Amniotic stem cell (primary cell): Measurements from ENCODE around the gene TARS3.

Source experiments
- DNase-seq: peaks from one replicate; lab custom pipeline; 2025; lab: John Stamatoyannopoulos, UW

TARS3 gene

DNA sequence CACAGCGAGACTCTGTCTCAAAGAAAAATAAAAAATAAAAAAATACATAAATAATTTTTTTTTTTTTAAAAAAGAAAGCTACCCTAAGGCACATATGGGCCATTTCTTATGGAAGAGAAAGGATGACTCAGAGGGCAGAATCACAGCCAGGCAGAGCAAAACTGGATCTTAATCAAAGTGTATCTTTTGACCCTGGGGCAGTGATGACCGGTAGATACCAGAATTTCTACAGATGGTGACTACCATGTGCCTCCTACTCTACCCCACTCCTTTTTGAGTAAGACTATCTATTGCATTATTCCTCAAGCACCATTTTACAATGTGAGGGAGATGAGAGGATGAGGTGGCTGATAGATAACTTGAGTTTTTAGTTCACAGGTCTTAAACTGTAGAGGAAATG is 26.0 kb downstream of the TARS3 start:
- no peak for DNase-seq

GRCh38 chr15:101697488-101697887 is 26.8 kb downstream of the TARS3 start:
- no peak for DNase-seq

GRCh38 chr15:101696829-101697228 is 27.4 kb downstream of the TARS3 start:
- DNase-seq: no peak

DNA sequence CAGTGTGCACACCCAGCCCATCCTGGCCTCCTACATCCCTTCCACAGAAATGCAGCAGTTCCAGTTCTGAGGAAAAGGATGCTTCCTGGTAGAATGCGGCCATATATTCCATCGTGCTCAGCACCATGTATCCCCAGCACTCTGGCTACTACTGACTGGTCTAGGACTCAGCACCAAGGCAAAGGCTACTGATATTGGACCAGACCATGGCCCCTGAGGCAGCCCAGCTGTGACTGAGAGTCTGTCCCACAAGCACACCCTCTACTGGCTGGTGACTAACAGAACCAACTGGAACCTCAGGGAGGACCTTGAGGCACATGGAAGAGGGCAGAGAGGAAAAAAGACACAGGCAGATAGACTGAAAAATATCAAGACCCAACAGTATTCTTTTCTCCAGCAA is 30.0 kb downstream of the TARS3 start:
- DNase-seq: no peak

DNA sequence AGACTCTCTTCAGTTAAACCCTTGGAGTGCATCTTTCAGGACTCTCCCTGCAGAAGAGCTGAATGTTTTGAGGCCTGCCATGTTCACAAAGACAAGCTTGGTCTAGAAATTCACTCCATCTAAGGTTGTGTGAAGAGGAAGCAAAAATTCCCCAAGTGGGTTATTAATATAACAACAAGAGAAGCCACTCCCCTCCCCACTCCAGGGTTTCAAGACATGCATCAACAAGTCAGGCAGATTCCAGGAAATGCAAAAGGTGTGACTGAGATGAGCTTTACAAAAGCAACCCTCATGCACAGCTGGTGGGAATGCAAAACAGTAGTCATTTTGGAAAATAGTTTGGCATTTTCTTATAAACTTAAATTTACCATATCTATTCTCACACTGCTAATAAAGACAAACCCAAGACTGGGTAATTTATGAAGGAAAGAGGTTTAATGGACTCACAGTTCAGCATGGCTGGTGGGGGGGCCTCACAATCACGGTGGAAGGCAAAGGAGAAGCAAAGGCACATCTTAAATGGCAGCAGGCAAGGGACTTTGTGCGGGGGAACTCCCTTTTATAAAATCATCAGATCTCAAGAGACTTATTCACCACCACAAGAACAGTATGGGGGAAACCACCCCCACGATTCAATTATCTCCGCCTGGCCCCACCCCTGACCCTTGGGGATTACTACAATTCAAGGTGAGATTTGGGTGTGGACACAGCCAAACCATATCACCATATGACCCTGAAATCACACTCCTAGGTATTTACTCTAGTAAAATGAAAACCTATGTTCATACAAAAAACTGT is 31.3 kb downstream of the TARS3 start:
- DNase-seq: no peak

DNA sequence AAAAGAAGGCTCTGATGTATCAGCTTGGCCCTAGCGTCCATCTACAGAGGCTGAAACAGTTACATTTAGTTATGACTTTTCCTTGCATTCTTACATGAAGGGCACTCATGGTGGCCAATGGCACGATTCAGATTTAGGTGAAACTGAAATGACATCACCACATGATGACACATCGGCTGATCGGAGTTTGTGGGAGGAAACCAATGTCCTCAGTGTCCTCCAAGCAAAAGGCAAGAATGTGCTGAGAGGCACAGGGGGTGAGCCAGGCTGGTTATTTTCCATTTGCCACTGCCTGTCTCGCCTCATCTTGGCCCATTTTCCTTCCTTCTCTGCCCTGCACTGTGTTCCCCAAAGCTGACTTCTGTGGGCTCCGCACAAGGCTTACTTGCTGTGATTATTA is 34.4 kb downstream of the TARS3 start:
- no peak for DNase-seq

- no peak for DNase-seq
Observed at GRCh38 chr15:101686718-101687117, 37.6 kb downstream of the TARS3 start.

- no peak for DNase-seq
Observed at GRCh38 chr15:101684877-101685276, 39.4 kb downstream of the TARS3 start.

DNA sequence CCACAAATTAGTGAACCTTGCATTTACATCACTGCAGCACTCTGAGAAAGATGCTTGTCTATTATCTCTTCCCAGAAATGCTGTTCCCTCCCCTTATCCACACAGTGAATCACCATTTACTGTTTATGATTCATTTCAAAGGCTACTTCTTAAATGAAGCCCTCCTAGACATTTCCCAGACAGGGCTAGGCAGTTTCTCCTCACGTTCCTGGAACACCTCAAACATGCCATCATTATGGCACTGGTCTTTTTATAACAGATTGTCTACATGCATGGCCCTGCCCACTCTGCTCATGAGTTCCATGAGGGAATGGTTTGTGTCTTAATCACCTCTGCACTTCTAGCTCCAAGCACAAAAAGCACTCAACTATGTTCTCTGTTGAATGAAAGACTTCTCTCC is 39.9 kb downstream of the TARS3 start:
- no peak for DNase-seq

- DNase-seq: no peak
Observed at GRCh38 chr15:101679806-101680205, 44.5 kb downstream of the TARS3 start.

DNA sequence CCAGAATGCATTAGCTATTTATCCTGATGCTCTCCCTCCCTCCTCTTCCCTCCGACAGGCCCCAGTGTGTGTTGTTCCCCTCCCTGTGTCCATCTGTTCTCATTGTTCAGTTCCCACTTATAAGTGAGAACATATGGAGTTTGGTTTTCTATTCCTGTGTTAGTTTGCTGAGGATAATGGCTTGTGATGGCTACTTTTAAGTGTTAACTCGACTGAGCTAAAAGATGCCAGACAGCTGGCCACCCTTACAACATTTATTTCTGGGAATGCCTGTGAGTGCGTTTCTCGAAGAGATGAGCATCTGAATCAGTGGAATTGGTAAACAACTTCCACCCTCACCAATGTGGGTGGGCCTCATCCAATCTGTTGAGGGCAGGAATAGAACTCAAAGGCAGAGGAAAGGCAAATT is 47.3 kb downstream of the TARS3 start:
- no peak for DNase-seq

DNA sequence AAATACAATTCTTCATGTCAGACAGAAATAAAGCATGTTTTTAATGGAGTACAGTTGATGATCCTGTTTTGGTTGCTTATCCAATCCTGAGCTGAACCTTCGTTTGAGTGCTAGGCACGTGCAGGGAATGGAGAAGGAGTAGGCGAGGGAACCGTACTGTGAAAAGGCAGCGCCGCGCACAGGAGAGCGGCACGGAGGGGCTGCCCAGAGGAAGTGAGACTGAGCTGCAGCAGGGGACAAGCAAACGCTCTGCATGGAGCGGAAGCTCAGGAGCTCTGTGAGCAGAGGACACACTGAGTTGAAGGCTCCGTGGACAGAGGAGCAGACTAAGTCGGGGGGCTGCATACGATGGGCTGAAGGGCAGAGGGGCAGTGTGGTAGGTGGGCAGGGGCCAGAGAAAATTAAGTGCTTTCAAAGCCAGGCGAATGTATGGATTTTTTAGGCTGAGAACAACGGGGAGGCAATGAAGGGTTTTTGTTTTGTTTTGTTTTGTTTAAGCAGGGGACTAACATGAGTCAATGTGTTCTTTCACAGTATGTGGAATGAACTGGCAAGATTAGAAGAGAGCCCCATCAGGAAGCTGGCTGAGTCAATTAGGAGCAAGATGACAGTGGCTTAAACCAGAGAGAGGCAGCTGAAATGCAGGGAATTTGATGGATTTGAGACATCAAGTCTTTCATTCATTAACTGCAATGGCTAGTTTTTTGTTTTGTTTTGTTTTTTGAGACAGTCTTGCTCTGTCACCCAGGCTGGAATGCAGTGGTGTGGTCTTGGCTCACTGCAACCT is 48.3 kb downstream of the TARS3 start:
- DNase-seq: no peak

- no peak for DNase-seq
Observed at GRCh38 chr15:101675015-101675414, 49.3 kb downstream of the TARS3 start.

GRCh38 chr15:101672298-101672697 is 52.0 kb downstream of the TARS3 start:
- no peak for DNase-seq

GRCh38 chr15:101669744-101670143 is 54.5 kb downstream of the TARS3 start:
- no peak for DNase-seq

- no peak for DNase-seq
Observed at GRCh38 chr15:101667881-101668280, 56.4 kb downstream of the TARS3 start.

GRCh38 chr15:101664303-101664913 is 59.9 kb downstream of the TARS3 start:
- no peak for DNase-seq

- no peak for DNase-seq
Observed at GRCh38 chr15:101662203-101662602, 62.1 kb downstream of the TARS3 start.

- no peak for DNase-seq
Observed at GRCh38 chr15:101660005-101660404, 64.3 kb downstream of the TARS3 start.

- no peak for DNase-seq
Observed at GRCh38 chr15:101657968-101658784, 66.1 kb downstream of the TARS3 start.

DNA sequence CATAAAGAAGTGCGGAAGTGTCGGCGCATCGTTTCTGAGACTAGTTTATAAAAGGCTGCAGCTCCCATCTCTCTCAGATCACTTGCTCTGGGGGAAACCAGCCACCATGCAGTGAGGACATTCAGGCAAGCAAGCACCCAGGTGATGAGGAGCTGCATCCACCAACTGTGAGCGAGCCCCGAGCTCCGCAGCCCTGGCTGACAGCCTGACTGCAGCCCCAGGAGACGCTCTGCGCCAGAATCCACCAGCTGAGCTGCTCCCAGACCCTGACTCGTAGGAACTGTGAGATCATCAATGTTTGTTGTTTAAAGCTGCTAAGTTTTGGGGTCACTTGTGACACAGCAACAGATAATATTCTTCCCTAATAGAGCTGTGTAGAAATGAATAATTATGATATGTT is 67.1 kb downstream of the TARS3 start:
- DNase-seq: no peak
